ENCODE measurements around the gene POLR2M.

The POLR2M gene

DNA sequence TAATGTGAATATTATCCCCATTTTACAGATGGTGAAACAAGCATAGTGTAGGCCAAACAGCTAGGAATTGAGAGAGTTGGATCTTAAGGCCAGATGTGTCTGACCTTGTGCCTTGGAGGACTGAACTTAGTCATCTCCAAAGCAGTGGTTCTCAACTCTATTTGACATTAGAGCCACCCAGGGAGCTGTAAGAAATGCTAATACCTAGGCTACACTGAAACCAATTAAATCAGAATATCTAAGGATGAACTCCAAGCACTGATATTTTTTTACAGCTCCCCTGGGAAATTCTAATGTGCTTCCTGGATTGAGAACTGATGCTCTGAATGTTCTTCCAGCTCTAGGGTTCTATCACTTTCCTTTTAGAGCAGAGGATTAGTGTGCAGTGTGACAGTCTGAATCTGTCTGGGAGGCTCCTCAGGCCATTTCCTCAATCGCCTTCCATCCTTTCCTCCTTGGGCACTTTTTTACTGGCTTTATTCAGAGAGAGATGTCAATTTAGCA lies 32.3 kb downstream of the POLR2M start:
- DNase-seq (ENCODE audit: low read depth in 2 of 2, low spot score in 1 of 2), result no peak

DNA sequence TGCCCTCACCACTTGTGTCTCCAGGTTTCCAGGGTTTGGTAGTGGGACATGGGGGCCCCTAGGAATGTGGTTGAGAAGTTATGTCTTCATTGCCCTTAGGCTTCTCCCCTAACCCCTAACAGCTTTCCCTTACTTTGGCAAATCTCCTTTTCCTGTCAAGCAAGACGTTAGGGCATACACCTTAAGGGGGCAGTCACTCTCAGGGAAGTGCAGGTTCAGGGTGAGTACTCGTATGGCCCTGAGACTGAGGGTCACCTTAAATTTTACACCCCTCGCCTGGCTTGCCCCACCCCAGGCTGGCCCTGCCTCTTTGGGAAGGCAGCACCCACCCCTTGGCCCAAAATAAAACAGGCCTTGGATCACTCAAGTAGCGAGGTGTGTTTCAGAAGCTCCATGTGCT lies 33.5 kb downstream of the POLR2M start:
- no peak for DNase-seq (ENCODE audit: low read depth in 2 of 2, low spot score in 1 of 2)

DNA sequence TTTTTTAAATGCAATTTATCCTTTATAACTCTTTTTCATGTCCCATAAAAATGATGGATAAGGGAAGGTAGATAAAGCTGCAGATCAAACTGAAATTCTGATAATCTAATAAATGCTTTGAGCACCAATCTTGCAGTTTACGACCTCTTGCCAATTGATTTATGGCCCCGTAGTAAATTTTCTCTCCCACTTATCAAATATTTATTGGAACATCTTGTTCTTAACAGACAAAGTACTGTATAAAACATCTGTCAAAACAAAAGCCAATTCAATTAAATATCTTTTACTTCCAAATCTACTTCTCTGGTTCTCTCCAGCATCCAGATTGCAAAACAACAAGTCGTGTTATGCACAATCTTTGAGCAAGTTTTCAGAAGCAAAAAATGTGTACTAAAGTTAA lies 34.6 kb downstream of the POLR2M start:
- DNase-seq (ENCODE audit: low read depth in 2 of 2, low spot score in 1 of 2), result no peak

DNA sequence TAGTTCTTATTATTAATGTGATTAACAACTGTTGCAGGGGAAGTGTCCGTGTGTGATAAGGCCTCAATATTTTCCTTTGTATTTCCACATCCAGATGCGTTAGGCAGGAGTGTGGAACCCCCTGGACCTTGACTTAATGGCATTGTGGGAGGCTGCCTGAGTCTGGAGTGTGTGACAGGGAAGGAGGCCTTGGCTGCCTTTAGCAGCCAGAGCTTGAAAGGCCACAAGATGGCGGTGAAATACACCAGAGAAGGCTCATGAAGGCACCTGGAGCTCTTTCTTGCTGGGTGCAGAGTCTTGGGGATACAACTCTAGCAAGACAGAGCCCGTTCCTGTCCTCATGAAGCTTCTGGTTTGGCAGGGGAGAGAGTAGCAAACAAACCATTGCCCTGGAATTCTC lies 36.9 kb downstream of the POLR2M start:
- DNase-seq (ENCODE audit: low read depth in 2 of 2, low spot score in 1 of 2), result no peak

DNA sequence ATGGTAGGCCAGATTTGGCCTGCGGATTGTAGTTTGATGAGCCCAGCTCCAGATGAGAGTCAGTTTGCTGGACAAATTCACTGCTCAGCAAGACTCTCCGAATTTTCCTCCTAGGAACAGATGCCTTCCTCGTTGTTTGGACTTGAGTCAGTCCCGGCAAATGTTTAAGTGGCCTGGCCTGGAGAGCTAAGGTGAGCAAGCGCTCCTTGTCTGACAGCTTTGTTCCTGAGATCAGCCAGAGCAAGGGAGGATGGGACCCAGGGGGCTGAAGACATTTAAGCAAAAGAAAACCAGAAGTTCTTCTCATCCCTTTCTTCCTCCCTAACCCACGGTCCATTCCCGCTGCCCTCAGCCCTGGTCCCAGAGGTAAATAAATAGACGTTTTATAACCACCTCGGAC lies 40.3 kb downstream of the POLR2M start:
- no peak for DNase-seq (ENCODE audit: low read depth in 2 of 2, low spot score in 1 of 2)

DNA sequence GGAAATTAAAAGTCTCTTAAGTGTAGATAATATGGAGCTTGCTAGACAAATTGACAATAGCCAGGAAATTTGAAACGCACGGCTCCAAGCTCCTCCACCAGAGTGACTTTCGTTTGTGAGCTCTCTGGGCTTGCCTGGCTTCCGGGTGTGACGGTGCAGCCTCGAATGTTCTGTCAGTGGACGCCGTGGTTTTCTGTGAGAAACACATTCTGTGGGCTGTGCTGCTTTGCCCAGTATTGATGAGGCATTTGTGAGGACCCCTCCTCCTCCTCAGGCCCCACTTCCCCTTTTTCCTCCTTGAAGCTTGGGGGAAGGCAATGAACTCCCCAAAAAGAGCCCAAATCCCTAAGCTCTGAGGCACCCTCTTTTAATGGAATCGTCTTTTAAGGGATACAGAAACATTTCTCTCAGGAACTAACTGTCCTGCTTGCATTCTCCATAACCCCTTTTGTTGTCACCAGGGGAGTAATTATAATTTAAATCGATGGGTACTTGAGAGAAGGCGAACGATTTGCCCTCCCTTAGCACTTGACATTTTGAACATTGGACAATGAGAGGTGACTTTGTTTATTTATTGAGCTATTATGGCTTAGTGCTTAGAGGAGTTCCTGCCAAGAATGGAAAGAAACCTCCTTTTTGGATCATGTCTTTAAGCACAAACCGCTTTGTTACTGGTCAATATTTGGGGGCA lies 40.8 kb downstream of the POLR2M start:
- no peak for DNase-seq (ENCODE audit: low read depth in 2 of 2, low spot score in 1 of 2)

DNA sequence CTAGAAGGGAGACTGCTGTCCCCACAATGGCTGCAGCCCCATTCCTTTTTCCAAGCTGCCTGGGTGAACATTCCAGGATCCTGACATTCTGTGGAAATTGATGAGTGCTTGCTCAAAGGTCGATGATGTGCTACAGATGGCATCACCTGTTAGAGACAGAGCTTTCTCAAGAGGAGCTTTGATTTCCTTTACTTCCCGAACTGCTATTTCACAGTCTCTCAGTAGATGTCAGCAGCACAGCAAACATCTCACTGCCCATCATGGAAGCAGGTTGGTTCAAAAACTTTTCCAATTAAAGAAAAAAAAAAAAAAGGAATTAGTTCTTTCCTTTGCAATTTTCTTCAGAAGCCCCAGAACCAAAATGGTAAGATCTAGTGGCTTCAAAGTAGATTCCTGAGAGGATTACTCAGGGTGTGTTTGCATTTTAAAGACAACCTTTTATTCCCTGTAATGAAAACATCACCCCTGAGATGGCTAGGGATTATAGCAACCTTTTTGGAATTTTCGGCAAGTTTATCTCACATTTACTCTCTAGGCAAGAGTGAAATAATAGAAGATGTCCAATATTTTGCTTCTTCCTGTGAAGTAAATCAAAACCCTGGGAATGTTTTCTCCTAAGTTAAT lies 44.8 kb downstream of the POLR2M start:
- no peak for DNase-seq (ENCODE audit: low read depth in 2 of 2, low spot score in 1 of 2)

DNA sequence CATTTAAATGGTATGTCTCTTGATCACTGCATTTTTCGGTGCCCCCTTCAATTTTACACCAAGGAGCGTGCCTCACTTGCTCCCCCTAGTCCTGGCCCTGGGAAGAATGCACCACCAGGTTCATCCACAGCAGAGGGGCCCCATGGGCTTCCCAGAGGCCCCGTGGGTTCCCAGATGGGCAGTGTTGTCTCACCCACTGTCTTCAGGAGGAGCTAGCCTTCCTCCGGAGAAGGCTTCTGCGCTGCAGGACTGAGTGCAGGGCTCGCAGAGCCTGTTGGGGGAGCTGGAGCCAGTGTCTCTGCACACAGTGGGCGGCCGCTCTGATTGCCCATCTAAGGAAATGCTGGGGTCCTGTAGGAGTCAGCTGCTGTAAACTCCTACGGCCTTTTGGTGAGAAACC lies 45.9 kb downstream of the POLR2M start:
- no peak for DNase-seq (ENCODE audit: low read depth in 2 of 2, low spot score in 1 of 2)

DNA sequence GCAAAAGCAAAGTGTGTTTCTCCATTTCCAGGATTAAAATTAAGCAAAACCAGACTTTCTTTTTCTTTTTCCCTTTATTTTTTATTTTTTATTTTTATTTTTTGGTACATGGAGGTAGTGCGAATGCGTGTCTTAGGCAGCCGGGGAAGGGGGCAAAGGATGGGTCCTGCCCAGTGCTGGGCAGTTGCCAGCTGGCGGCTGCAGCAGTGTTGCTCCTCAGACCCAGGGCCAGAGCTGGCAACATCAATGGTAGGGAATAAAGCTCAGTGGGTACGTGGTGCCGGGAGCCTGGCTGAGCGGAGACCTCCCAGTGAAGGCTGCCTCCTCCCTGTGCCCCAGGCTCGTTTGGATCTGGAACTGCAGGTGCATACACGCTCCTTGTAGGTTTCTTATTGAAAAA lies 46.3 kb downstream of the POLR2M start:
- no peak for DNase-seq (ENCODE audit: low read depth in 2 of 2, low spot score in 1 of 2)

DNA sequence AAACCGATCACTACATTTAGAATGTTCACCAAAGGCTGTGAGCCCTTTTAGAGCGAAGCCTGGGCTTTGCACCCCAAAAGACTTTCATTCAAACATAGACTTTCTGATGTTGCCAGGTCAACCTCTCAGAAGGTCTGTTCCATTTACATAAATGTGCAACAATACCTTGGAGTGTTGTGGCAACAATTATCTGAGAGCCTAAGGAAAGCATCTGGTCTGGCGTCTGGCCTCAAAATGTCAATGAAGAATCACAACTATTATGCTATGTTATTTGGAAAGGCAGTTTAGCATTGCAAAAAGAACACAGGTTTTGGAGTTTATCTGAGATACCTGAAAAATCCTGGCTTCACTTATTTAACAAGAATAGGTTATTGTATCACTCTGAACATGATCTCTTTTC lies 50.0 kb downstream of the POLR2M start:
- DNase-seq (ENCODE audit: low read depth in 2 of 2, low spot score in 1 of 2), result no peak

DNA sequence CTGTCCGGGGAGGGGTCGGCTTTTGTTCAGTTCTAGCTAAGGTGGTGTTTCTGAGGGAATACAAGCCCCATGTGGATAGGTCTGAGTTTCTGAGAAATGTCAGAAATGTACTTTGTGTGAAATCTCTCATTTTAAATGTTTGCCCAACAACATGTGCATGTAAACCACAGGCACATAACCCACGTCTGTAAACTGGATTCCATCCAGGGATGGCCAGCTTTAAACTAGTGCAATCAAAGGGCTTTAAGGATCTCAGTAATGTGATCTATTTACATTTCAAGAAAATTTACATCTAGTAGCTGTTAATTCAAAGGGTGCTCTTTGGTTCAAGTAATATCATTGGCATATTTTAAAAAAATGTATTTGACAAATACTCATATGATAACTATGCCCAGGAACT lies 52.0 kb downstream of the POLR2M start:
- DNase-seq (ENCODE audit: low read depth in 2 of 2, low spot score in 1 of 2), result no peak

DNA sequence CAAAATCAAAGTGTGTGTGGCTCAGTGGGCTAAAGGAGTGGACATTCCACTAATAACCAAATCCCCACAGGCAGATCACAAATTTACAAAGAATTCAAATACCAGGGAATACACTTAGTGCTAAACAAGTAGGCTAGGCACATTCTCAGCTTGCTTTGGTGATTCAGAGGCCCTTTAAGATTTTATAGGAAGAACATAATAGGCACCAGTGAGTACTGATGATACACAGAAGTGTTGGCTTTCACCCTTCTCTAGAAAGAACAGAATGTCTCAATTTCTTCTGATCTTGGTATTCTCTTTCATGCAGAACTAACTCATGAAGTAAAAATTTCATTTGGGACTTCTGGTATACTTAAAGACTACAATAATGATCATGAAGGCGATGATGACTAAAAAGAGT lies 55.0 kb downstream of the POLR2M start:
- no peak for DNase-seq (ENCODE audit: low read depth in 2 of 2, low spot score in 1 of 2)

DNA sequence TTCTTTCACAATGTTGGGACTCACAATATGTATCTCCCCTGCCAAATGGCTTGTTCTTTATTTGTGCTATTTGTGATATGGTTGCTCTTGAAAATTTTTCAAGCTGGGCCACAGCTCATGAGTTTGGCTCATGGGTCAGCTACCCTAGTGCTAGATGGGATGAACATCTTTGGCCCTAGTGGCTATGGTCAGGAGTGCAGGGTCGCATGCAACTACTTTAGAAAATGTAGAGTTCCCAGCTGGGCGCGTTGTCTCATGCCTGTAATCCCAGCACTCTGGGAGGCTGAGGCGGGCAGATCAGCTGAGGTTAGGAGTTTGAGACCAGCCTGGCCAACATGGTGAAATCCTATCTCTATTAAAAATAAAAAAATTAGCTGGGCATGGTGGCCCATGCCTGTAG lies 55.8 kb downstream of the POLR2M start:
- DNase-seq (ENCODE audit: low read depth in 2 of 2, low spot score in 1 of 2), result no peak

DNA sequence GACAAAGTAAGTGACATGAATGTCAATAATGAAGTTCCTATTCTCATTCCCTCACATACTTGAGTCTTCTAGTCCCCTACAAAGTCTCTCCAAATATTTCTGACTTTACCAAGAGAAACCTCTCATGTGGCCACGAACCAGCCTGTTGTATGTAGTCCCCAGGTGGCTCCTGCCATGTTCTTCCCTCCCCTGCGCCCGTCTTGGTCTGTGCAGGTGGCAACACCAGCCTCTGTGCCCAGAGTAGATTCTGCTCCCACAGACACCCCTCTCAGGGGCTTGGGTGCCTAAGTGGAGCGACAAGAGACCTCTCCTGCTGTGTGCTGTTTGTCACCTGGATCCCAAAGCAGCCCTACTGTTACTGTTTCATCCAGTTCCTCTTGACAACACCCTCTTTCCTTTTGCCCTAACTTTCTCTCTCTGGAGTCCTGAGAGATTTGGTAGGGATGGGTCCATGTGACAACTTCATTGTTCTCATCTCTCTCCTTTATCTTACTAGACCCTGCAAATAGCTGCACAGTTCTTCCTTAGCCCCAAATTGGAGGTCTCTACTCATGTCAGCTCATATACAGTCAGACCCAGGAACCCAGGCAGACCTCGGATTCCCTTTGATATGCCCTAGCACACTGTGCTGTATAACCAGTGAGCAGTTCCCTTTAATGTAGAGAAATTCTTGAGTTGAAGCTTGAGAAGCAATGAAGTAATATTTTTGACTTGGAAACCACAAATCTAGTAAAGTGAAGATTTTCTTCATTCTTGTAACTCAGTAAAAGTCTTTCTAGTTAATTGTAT lies 56.9 kb downstream of the POLR2M start:
- DNase-seq (ENCODE audit: low read depth in 2 of 2, low spot score in 1 of 2), result no peak
